HPDE6-E6E7 (cell line): ENCODE measurements around the gene PRKCA.
A peak's percentile ranks its signal among the peaks of the same experiment; 100 is the strongest.
"Not testable (repeated sequence)": the region's sequence is repeated elsewhere in the genome, so short reads cannot be mapped to it uniquely, and the experiment has no call there.

Experiments
- DNase-seq: peaks from one replicate; pipeline ENCODE4 v3.0.0; 2011; ENCODE audit warnings: missing footprints; ENCODE audit errors: extremely low spot score

Gene PRKCA

DNA sequence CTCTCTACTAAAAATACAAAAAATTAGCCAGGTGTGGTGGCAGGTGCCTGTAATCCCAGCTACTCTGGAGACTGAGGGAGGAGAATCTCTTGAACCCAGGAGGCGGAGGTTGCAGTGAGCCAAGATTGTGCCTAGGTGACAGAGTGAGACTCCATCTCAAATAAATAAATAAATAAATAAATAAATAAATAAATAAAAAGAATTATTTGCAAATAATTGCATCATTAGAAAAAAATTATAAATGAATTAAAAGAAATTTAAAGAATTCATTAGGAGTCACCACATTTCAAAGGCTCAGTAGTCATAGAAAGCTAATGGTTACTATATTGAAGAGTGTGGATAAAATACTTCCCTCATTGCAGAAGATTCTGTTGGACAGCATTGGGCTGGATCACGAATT lies 322.2 kb downstream of the PRKCA start:
- not testable (repeated sequence) for DNase-seq

GRCh38 chr17:66625311-66625767 lies 322.9 kb downstream of the PRKCA start:
- DNase-seq, result peak; percentile 23

GRCh38 chr17:66627985-66628384 lies 325.6 kb downstream of the PRKCA start:
- DNase-seq, result no peak

DNA sequence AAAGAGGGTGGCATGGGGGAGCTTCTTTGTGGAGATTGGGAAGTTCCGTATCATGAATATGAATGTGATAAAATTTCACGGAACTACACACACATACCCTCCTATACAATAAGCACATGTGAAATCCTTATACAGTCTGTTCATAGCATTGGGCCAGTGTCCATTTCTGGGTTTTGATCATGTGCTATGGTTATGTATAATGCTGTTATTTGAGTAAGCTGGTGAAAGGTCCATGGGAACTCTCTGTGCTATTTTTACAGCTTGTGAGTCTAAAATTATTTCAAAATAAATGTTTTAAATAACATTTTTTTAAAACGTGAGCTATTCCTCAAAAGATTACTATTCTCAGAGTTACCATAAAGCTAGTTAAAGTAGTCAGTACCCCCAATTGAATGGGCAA lies 327.3 kb downstream of the PRKCA start:
- DNase-seq, result no peak

GRCh38 chr17:66630379-66630778 lies 328.0 kb downstream of the PRKCA start:
- DNase-seq, result no peak

- no peak for DNase-seq
Observed at GRCh38 chr17:66630828-66631472, 328.5 kb downstream of the PRKCA start.

- no peak for DNase-seq
Observed at GRCh38 chr17:66632731-66633130, 330.3 kb downstream of the PRKCA start.

GRCh38 chr17:66633317-66633965 lies 331.0 kb downstream of the PRKCA start:
- no peak for DNase-seq

- DNase-seq, result no peak
Observed at GRCh38 chr17:66634193-66634592, 331.8 kb downstream of the PRKCA start.

GRCh38 chr17:66635386-66636045 lies 333.1 kb downstream of the PRKCA start:
- no peak for DNase-seq

GRCh38 chr17:66636111-66636510 lies 333.7 kb downstream of the PRKCA start:
- peak; percentile 42 for DNase-seq

DNA sequence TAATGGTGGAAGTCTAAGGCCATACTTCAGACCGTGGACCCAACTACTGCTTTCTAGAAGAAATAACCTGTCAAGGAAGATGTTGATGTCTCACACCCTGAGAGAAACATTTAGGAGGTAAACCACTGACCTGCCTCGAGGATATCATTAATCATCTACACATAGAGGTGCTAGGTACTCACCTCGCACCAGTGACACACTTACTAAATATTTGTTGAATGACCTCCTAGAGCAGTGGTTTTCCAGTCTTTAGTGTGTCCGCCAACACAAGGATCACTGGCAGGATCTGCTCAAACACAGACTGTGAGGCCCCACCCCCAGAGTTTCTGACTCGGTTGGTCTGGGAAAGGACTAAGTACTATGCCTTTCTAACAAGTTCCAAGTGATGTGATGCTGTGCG lies 335.1 kb downstream of the PRKCA start:
- peak; percentile 66 for DNase-seq

- no peak for DNase-seq
Observed at GRCh38 chr17:66638707-66639479, 336.5 kb downstream of the PRKCA start.

GRCh38 chr17:66643815-66644710 lies 341.6 kb downstream of the PRKCA start:
- DNase-seq, result no peak

GRCh38 chr17:66645259-66645658 lies 342.8 kb downstream of the PRKCA start:
- no peak for DNase-seq

DNA sequence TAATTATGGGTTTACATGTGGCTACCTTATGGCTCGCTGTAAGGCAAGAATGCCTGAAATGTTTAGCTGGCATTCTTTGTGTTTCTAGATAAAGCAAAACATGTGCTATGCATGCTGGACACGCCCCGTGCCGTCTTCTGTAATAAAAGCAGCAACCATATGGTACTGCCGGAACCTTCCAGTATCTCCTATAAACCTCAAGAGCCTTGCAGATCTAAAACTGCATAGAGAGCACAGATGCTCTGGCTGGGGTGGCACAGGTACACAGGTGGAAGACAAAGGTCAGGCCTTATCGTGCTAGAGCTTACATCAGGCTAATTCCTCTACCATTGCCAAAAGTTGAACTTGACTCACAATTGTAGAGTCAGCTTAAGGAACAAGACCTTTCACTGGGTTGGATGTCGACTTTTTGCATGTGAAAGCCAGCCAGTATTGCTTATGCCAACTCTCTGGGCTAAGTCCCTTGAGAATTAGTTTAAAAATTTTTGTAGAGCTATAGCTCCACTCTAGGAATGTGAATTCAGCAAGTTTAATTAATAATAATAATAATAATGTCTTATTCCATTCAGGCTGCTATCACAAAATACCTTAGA lies 345.1 kb downstream of the PRKCA start:
- no peak for DNase-seq

GRCh38 chr17:66649818-66650543 lies 347.6 kb downstream of the PRKCA start:
- no peak for DNase-seq

DNA sequence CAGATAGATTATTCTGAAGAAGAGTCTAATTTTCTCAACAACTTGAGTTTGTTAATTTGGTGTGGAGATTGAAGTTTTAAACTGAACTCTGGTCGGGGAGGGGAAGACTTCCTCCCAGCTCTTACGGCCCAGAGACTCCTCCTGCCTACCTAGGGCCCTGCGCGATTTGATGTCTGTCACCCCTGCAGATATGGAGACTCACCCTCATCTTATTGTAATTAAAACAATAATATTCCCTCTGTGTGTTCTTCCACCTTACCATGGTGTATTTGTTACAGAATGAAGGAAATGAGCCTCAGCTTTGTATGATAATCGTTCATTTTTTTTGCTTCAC lies 348.1 kb downstream of the PRKCA start:
- DNase-seq, result no peak

DNA sequence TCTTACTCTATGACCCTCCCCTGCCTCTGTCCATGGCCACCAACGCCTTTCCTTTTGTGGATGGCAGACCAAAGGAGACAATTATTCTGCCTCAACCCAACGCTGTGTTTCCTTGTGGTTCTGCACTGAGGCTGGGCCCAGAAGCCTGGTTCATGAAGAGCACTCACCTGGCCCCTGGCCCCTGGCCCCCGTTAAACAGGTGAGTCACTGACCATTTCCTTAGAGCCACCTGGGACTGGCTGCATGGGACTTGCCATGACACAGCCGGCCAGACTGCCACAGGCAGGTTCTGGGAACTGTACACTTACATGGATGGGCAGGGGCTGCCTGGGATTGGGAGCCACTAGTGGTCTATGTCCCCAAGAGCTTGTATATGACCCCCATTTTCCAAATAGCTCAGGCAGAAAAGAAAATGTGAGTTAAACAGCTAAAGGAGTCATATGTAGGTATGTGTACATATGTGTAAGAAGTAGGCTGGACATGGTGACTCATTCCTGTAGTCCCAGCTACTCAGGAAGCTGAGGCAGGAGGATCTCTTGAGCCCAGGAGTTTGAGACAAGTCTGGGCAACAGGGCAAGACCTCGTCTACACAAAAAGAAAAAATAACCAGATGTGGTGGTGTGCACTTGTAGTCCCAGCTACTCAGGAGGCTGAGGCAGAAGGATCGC lies 350.6 kb downstream of the PRKCA start:
- peak; percentile 54 for DNase-seq
